ENCODE measurements around the gene ACSM2A. TPM values are rescaled to one million over a fixed set of nuclear protein-coding genes. Genes with fewer than 3 reads are reported as not detected.
"Not testable (repeated sequence)": the region's sequence is repeated elsewhere in the genome, so short reads cannot be mapped to it uniquely, and the experiment has no call there.

The ACSM2A gene
- total RNA-seq, 2 experiments from 2014 or later: not detected

DNA sequence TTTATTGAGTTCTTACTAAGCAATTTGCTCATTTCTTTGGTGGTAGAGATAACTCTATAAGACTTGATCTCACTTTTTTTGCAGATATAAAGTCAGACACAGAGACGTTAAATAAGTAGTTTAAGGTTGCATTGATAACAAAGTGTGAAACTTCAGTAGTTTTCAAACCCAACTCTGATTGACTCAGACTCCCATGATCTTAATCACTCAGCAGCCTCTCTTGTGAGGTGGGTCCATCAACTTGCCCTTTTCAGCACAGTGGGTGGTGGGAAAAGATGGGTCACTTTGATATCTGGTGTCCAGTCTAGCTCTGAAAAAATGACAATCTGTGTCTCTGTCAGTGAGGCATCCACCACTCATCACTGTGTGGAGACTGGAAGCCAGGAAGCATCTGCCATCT is 19.4 kb downstream of the ACSM2A start:
- H3K4me1 Mint-ChIP-seq (ENCODE audit: low read depth); H3K27me3 Mint-ChIP-seq; intact Hi-C loops (cut with micrococcal nuclease); H3K36me3 Mint-ChIP-seq; POLR2A ChIA-PET; DNase-seq; H3K4me3 Mint-ChIP-seq; H3K27ac Mint-ChIP-seq; CTCF ChIA-PET: not testable (repeated sequence)
- H3K9me3 Mint-ChIP-seq: peaks cover 15% of the 10 kb centered on the region

DNA sequence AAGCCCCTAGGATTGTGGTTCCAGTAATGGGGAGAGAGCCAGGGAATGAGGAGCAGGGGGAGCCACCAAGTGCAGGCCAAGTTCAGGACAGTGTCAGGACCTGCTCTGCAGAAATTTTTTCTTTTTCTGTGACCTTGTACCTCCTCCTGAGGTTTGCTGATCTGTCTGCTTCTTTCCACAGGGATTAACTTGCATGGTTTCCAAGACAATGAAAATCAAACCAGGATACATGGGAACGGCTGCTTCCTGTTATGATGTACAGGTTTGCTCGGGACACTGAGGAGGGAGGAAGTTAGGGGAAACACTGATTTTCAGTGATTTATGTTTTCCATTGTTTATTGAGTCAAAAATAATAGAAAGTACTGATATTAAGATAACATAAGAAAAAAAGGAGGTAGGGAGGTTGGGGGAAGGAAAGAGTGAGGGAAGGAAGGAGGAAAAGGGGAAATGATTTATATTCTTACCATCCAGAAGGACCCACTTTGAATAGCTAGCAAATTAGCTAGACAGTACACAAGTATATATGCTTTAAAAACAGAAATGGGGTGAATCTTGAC is 25.9 kb downstream of the ACSM2A start:
- CTCF ChIA-PET; H3K4me1 Mint-ChIP-seq (ENCODE audit: low read depth); DNase-seq; intact Hi-C loops (cut with micrococcal nuclease); H3K9me3 Mint-ChIP-seq; H3K36me3 Mint-ChIP-seq; POLR2A ChIA-PET; H3K4me3 Mint-ChIP-seq; H3K27ac Mint-ChIP-seq: not testable (repeated sequence)
- H3K27me3 Mint-ChIP-seq: peaks cover 11% of the 10 kb centered on the region

DNA sequence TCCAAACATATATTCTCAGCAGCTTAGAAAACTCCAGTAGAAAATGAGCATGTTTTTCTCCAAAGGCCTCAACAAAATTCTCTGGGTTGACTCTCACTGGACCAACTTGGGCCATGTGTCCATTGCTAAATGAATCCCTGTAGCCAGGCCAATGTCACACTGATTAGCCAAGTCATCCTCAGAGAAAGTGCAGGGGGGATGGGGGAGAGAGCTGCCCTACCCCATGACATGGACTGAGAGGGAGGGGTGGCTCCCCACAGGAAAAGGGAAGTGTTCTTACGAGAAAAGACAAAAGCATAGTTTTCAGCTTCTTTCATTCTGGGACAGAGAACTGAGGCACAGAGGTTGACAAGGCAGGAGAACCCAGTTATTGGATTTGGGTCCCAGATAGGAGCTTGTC is 32.7 kb downstream of the ACSM2A start:
- DNase-seq; CTCF ChIA-PET; H3K27me3 Mint-ChIP-seq; H3K36me3 Mint-ChIP-seq; H3K9me3 Mint-ChIP-seq; H3K4me1 Mint-ChIP-seq (ENCODE audit: low read depth); H3K27ac Mint-ChIP-seq; POLR2A ChIA-PET; H3K4me3 Mint-ChIP-seq; intact Hi-C loops (cut with micrococcal nuclease): not testable (repeated sequence)

DNA sequence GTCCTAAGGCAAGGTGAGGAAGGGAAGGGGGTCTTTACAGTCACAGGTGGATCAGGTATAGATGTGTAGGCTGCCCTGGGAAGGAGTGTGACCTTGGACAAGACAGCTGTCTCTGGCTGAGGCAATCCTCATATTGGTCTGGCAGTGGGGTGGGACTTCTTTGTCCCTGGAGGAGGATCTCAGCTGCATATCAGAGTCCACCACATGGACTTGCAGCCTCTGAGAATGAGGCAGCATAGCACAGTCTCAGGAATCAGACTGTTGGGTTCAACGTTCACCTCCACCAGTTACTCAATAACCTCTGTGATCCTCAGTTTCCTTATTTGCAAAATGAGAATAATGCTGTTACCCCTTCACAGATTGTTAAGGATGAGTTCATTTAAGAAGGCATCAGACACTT is 33.4 kb downstream of the ACSM2A start:
- H3K4me1 Mint-ChIP-seq (ENCODE audit: low read depth): no peaks in the 10 kb centered on the region
- no peak overlapping the region for H3K4me3 Mint-ChIP-seq
- peaks cover 6% of the 10 kb centered on the region for H3K27me3 Mint-ChIP-seq
- intact Hi-C loops (cut with micrococcal nuclease): no loop called here
- POLR2A ChIA-PET: no interaction called here
- H3K27ac Mint-ChIP-seq: no peak overlapping the region
- DNase-seq: no peak
- H3K36me3 Mint-ChIP-seq: no peaks in the 10 kb centered on the region
- CTCF ChIA-PET: no interaction called here
- no peaks in the 10 kb centered on the region for H3K9me3 Mint-ChIP-seq

DNA sequence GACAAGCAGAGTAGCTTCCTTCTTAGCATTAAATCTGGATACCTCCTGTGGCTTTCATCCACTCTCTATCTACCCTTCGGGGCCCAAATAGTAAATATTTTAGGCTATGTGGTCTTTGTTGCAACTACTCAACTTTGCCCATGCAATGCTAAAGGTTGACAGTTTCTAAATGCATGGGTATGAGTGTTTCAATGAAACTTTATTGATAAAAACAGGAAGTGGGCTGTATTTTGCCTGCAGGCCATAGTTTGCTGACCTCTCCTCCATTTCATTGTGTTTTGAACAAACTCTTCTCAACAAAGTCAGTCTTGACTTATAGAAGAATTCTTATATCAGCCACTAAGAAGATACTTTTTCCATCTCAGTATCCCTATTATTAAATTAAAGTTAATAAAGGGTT is 34.1 kb downstream of the ACSM2A start:
- Mint-ChIP-seq H3K4me3 (no peak overlapping the region), H3K27ac (no peak overlapping the region), H3K9me3 (no peaks in the 10 kb centered on the region), H3K27me3 (peaks cover 5% of the 10 kb centered on the region), H3K36me3 (no peaks in the 10 kb centered on the region), H3K4me1 (ENCODE audit: low read depth) (no peaks in the 10 kb centered on the region)
- CTCF ChIA-PET: no interaction called here
- POLR2A ChIA-PET: no interaction called here
- intact Hi-C loops (cut with micrococcal nuclease): no loop called here
- DNase-seq: no peak

DNA sequence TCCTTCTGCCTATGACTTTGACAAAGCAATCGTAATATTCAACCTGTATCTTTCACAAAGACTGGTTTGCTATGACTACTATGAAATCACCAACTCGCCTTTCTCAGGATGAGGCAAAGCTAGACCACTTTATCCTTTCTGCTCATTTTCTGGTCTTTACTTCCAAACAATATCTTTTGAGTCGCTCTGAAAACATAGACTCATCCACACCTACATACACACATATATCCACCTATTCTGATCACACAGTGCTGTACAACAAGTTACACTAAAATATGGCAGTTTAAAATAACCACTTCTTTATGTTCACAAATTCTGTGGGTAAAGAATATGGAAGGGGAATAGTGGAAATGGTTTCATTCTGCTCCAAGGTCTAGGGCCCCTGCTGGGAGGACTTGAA is 39.7 kb downstream of the ACSM2A start:
- H3K36me3 Mint-ChIP-seq; DNase-seq; H3K27ac Mint-ChIP-seq; intact Hi-C loops (cut with micrococcal nuclease); CTCF ChIA-PET; POLR2A ChIA-PET; H3K4me3 Mint-ChIP-seq; H3K9me3 Mint-ChIP-seq; H3K4me1 Mint-ChIP-seq (ENCODE audit: low read depth); H3K27me3 Mint-ChIP-seq: not testable (repeated sequence)

DNA sequence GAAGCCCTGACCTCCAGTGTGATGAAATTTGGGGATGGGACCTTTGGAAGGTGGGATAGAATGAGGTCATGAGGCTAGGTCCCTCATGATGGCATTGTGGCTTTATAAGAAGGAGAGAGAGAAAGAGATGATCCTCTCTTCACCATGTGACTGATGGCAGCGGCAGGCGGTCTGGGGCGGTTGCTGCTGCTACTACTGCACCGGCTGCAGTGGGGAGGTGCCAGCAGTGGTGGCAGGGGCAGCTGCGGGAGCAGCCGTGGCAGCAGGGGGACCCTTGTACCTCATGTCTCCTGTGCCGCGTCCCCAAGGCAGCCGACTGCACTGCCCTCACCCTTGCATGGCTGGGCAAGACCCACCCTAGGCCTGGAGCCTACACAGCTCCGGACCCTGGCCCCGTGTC is 40.1 kb downstream of the ACSM2A start:
- H3K9me3 Mint-ChIP-seq; H3K27me3 Mint-ChIP-seq; H3K4me3 Mint-ChIP-seq; H3K4me1 Mint-ChIP-seq (ENCODE audit: low read depth); POLR2A ChIA-PET; intact Hi-C loops (cut with micrococcal nuclease); DNase-seq; CTCF ChIA-PET; H3K36me3 Mint-ChIP-seq; H3K27ac Mint-ChIP-seq: not testable (repeated sequence)

DNA sequence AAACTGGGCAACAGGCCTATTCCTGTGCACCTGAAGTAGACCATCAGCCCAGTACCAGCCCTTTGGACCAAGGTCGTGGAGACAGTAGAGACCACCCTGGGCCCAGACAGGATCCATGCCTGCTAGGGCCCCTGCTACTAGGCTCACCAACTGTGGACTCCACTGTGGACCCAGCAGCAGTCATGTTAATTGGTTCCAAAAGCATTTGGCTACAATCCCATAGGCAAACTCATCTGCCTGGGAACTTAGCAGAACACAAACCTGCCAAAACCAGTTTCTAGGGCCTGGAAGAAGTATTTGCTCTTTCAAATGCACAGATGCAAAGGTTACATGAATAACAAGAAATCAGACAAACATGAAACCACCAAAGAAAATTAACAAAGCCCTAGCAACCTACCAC is 53.1 kb downstream of the ACSM2A start:
- intact Hi-C loops (cut with micrococcal nuclease): no loop called here
- ChIA-PET POLR2A (no interaction called here), CTCF (no interaction called here)
- no peak overlapping the region for H3K27ac Mint-ChIP-seq
- H3K9me3 Mint-ChIP-seq: peaks cover 25% of the 10 kb centered on the region
- H3K4me1 Mint-ChIP-seq (ENCODE audit: low read depth): no peaks in the 10 kb centered on the region
- no peak for DNase-seq
- no peaks in the 10 kb centered on the region for H3K36me3 Mint-ChIP-seq
- peaks cover 1% of the 10 kb centered on the region for H3K27me3 Mint-ChIP-seq
- H3K4me3 Mint-ChIP-seq: no peak overlapping the region

DNA sequence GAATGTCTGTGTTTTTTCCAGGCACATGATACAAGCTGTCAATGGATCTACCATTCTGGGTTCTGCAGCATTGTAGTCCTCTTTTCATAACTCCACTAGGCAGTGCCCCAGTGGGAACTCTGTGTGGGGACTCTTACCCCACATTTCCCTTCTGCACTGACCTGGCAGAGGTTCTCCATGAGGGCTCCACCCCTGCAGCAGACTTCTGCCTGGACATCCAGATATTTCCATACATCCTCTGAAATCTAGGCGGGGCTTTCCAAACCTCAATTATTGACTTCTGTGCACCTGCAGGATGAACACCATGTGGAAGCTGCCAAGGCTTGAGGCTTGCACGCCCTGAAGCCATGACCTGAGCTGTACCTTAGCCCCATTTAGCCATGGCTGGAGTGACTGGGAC is 56.0 kb downstream of the ACSM2A start:
- H3K27me3 Mint-ChIP-seq: no peaks in the 10 kb centered on the region
- ChIA-PET POLR2A (no interaction called here), CTCF (no interaction called here)
- H3K27ac Mint-ChIP-seq: no peak overlapping the region
- H3K4me3 Mint-ChIP-seq: no peak overlapping the region
- H3K36me3 Mint-ChIP-seq: no peaks in the 10 kb centered on the region
- H3K9me3 Mint-ChIP-seq: peaks cover 25% of the 10 kb centered on the region
- DNase-seq: no peak
- no peaks in the 10 kb centered on the region for H3K4me1 Mint-ChIP-seq (ENCODE audit: low read depth)
- intact Hi-C loops (cut with micrococcal nuclease): no loop called here

DNA sequence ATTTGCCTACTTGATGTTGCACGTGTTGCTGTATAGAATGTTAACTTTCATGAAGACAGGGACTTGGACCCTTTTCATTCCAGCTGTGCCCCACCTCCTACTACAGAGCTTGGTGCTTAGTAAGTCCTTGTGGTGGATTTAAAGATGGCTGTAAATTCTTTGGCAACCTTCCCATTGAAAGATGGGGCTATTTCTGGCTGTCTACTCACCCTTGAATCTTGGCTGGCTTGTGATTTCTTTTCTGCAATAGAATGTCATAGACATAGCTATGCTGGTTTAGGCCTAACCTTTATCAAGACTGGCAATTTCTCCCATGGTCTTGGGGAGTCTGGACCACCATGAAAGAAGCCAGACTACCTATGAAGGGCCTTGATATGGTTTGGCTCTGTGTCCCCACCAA is 59.0 kb downstream of the ACSM2A start:
- Mint-ChIP-seq H3K36me3 (no peaks in the 10 kb centered on the region), H3K9me3 (peaks cover 25% of the 10 kb centered on the region), H3K27me3 (peaks cover 5% of the 10 kb centered on the region), H3K4me3 (no peak overlapping the region), H3K4me1 (ENCODE audit: low read depth) (no peaks in the 10 kb centered on the region), H3K27ac (no peak overlapping the region)
- intact Hi-C loops (cut with micrococcal nuclease): no loop called here
- ChIA-PET CTCF (no interaction called here), POLR2A (no interaction called here)
- DNase-seq: no peak

DNA sequence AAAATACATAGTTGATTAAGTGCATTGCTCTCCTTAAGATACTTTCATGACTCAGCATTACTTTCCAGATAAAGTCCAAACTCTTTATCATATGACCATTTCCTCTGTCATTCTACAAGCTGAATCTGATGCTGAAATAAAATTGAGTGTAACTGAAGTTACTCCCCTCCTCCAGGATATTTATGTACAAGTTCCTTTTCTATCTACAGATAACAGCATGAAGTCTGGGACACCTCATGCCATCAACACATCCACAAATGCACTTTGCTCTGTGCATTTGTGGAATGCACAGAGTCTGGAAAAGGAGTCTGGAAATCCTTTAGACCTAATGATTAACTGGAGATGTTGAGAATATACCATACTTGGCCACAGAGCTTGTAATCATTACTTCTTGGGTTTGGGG is 64.4 kb downstream of the ACSM2A start:
- no peaks in the 10 kb centered on the region for H3K4me1 Mint-ChIP-seq (ENCODE audit: low read depth)
- H3K27me3 Mint-ChIP-seq: peaks cover 7% of the 10 kb centered on the region
- POLR2A ChIA-PET: no interaction called here
- intact Hi-C loops (cut with micrococcal nuclease): no loop called here
- no peaks in the 10 kb centered on the region for H3K36me3 Mint-ChIP-seq
- H3K9me3 Mint-ChIP-seq: no peaks in the 10 kb centered on the region
- H3K4me3 Mint-ChIP-seq: no peak overlapping the region
- H3K27ac Mint-ChIP-seq: no peak overlapping the region
- CTCF ChIA-PET: no interaction called here
- DNase-seq: no peak

DNA sequence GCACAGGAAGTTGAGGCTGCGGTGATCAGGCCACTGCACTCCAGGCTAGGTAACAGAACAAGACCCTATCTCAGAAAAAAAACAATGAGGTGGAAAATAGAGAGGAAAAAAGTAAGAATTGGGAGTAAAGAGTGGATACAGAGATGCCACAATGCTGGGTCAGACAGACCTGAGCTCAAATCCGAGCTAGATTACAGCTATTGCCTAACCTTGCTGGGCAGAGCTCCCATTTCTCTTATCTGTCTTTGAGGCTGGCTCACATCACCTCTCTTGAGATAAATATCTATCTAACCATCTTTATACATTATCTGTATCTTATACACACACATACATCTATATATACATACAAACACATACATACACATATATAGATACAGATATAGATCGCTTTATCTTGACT is 65.8 kb downstream of the ACSM2A start:
- no peak overlapping the region for H3K4me3 Mint-ChIP-seq
- POLR2A ChIA-PET: no interaction called here
- intact Hi-C loops (cut with micrococcal nuclease): no loop called here
- H3K36me3 Mint-ChIP-seq: no peaks in the 10 kb centered on the region
- no peaks in the 10 kb centered on the region for H3K9me3 Mint-ChIP-seq
- no peak for DNase-seq
- CTCF ChIA-PET: no interaction called here
- peaks cover 9% of the 10 kb centered on the region for H3K27me3 Mint-ChIP-seq
- H3K27ac Mint-ChIP-seq: no peak overlapping the region
- no peaks in the 10 kb centered on the region for H3K4me1 Mint-ChIP-seq (ENCODE audit: low read depth)

DNA sequence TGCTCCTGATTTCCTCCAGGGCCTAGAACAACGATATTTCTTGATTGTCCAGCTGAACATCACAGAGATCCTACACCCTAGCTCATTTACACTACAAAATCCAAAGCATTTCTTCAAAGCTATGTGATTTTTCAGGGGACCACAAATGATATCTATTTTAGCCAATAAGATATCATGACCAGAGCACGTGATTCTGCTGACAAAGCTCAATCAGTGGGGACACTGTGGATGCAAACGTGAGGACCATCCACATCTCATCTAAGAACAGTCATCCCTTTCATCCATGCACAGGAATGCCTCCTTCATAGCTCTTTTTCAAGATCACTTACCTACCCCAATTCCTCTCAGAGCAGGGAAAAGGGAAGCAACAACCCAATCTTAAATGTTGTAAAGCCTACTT is 67.9 kb downstream of the ACSM2A start:
- Mint-ChIP-seq H3K36me3 (no peaks in the 10 kb centered on the region), H3K27me3 (peaks cover 5% of the 10 kb centered on the region), H3K9me3 (no peaks in the 10 kb centered on the region), H3K4me3 (no peak overlapping the region), H3K4me1 (ENCODE audit: low read depth) (no peaks in the 10 kb centered on the region), H3K27ac (no peak overlapping the region)
- no peak for DNase-seq
- intact Hi-C loops (cut with micrococcal nuclease): no loop called here
- CTCF ChIA-PET: no interaction called here
- POLR2A ChIA-PET: no interaction called here

DNA sequence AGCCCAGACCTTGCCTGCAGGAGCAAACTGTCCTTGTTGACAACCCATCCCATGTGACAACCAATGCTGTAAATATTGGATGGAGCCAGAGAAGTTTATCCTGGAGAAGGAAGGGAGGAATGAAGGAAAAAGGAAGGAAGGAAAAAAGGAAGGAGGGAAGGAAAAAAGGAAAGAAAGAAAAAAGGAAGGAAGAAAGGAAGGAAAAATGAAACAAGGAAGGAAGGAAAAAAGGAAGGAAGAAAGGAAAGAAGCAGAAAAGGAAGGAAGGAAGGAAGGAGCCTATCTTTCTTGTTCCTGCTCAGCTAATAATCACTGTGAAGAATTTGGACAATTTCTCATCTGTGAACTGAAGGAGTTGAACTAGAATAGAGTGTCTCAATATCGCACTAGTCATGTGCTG is 68.8 kb downstream of the ACSM2A start:
- Mint-ChIP-seq H3K4me3 (no peak overlapping the region), H3K36me3 (no peaks in the 10 kb centered on the region), H3K9me3 (no peaks in the 10 kb centered on the region), H3K27me3 (peaks cover 3% of the 10 kb centered on the region), H3K4me1 (ENCODE audit: low read depth) (no peaks in the 10 kb centered on the region), H3K27ac (no peak overlapping the region)
- CTCF ChIA-PET: no interaction called here
- intact Hi-C loops (cut with micrococcal nuclease): no loop called here
- no peak for DNase-seq
- POLR2A ChIA-PET: no interaction called here
